GM18508 (cell line): ENCODE measurements around the gene SARDH.
"Not testable (repeated sequence)": the region's sequence is repeated elsewhere in the genome, so short reads cannot be mapped to it uniquely, and the experiment has no call there.

ENCODE experiments used
- ATAC-seq: cut with Tn5 transposase; IDR thresholded peaks from one replicate; pipeline ENCODE4 v1.9.1; 2021; ENCODE audit warnings: moderate number of reproducible peaks; ENCODE audit not compliant: insufficient read depth, unreplicated experiment

Gene SARDH

GRCh38 chr9:133676450-133676849 lies 61.7 kb downstream of the SARDH start:
- ATAC-seq: no peak

- ATAC-seq: not testable (repeated sequence)
Observed at GRCh38 chr9:133675796-133676195, 62.4 kb downstream of the SARDH start.

GRCh38 chr9:133674091-133674490 lies 64.1 kb downstream of the SARDH start:
- no peak for ATAC-seq

GRCh38 chr9:133673258-133673655 lies 64.9 kb downstream of the SARDH start:
- no peak for ATAC-seq

- no peak for ATAC-seq
Observed at GRCh38 chr9:133672503-133673257, 65.5 kb downstream of the SARDH start.

- no peak for ATAC-seq
Observed at GRCh38 chr9:133671371-133671770, 66.8 kb downstream of the SARDH start.

- ATAC-seq: no peak
Observed at GRCh38 chr9:133670466-133670865, 67.7 kb downstream of the SARDH start.

- ATAC-seq: no peak
Observed at GRCh38 chr9:133669182-133669801, 68.9 kb downstream of the SARDH start.

GRCh38 chr9:133667759-133668450 lies 70.2 kb downstream of the SARDH start:
- no peak for ATAC-seq

GRCh38 chr9:133666845-133667244 lies 71.3 kb downstream of the SARDH start:
- ATAC-seq: no peak

- ATAC-seq: no peak
Observed at GRCh38 chr9:133666387-133666786, 71.8 kb downstream of the SARDH start.

GRCh38 chr9:133665535-133665934 lies 72.6 kb downstream of the SARDH start:
- ATAC-seq: no peak

- ATAC-seq: no peak
Observed at GRCh38 chr9:133665096-133665495, 73.1 kb downstream of the SARDH start.

GRCh38 chr9:133664173-133665050 lies 73.7 kb downstream of the SARDH start:
- no peak for ATAC-seq

GRCh38 chr9:133661846-133662540 lies 76.2 kb downstream of the SARDH start:
- no peak for ATAC-seq

- no peak for ATAC-seq
Observed at GRCh38 chr9:133659516-133659915, 78.6 kb downstream of the SARDH start.

- no peak for ATAC-seq
Observed at GRCh38 chr9:133658442-133659431, 79.4 kb downstream of the SARDH start.

GRCh38 chr9:133657120-133657661 lies 81.0 kb downstream of the SARDH start:
- no peak for ATAC-seq
